Measurements from ENCODE around the gene CNFN.
"Not testable (repeated sequence)": the region's sequence is repeated elsewhere in the genome, so short reads cannot be mapped to it uniquely, and the experiment has no call there.

Gene CNFN

GRCh38 chr19:42345191-42345812, 44.8 kb downstream of the CNFN start:
- DNase-seq, result no peak

- no peak for DNase-seq
Observed at GRCh38 chr19:42344336-42344893, 45.7 kb downstream of the CNFN start.

- DNase-seq, result no peak
Observed at GRCh38 chr19:42343344-42344110, 46.6 kb downstream of the CNFN start.

- DNase-seq, result not testable (repeated sequence)
Observed at GRCh38 chr19:42339922-42340321, 50.2 kb downstream of the CNFN start.

- DNase-seq, result not testable (repeated sequence)
Observed at GRCh38 chr19:42339126-42339860, 50.8 kb downstream of the CNFN start.

All from NCI-H2081 (cell line).